Activated CD4-positive, alpha-beta memory T cell treated with anti-CD3 and anti-CD28 coated beads, Interleukin-2, amount 10 ng/mL, durations not matched to agents 7 days and 5 days (primary cell): Measurements from ENCODE around the gene PPDPF. TPM values are rescaled to one million over a fixed set of nuclear protein-coding genes. Genes with fewer than 3 reads are reported as not detected.

Experiments used
- total RNA-seq, 2 experiments: library from RNA; stranded (reverse); gene quantifications; one replicate each; pipeline ENCODE4 v1.2.3, GENCODE V29; 2021

Gene PPDPF
- total RNA-seq, 2 experiments from 2014 or later, result 228 to 232 TPM

Other genes starting within 250 kb of the PPDPF start
- gene ARFGAP1, start 248.0 kb upstream of the PPDPF start, total RNA-seq, result 10 to 100 TPM; 80.1 to 82.0 TPM
- not detected for gene COL20A1, start 227.6 kb upstream of the PPDPF start, total RNA-seq
- not detected for gene CHRNA4, start 159.4 kb upstream of the PPDPF start, total RNA-seq
- gene KCNQ2, start 48.1 kb upstream of the PPDPF start, total RNA-seq, result not detected
- gene EEF1A2, start 21.7 kb upstream of the PPDPF start, total RNA-seq, result 1 to 10 TPM; 2.0 to 2.6 TPM
- 1 to 10 TPM; 2.1 to 2.3 TPM for gene PTK6, start 16.6 kb downstream of the PPDPF start, total RNA-seq
- not detected for gene SRMS, start 27.0 kb downstream of the PPDPF start, total RNA-seq
- gene FNDC11, start 33.4 kb downstream of the PPDPF start, total RNA-seq, result under 1 TPM; 0.20 to 0.30 TPM
- 100 to 1,000 TPM; 202 to 208 TPM for gene HELZ2, start 53.5 kb downstream of the PPDPF start, total RNA-seq
- 10 to 100 TPM; 17.9 to 18.5 TPM for gene GMEB2, start 106.3 kb downstream of the PPDPF start, total RNA-seq
- gene STMN3, start 132.7 kb downstream of the PPDPF start, total RNA-seq, result 10 to 100 TPM; 20.9 to 23.8 TPM
- gene RTEL1, start 137.5 kb downstream of the PPDPF start, total RNA-seq, result 10 to 100 TPM; 29.2 to 30.0 TPM
- gene TNFRSF6B, start 175.9 kb downstream of the PPDPF start, total RNA-seq, result not detected
- 10 to 100 TPM; 52.9 to 53.4 TPM for gene ARFRP1, start 187.2 kb downstream of the PPDPF start, total RNA-seq
- gene ZGPAT, start 187.3 kb downstream of the PPDPF start, total RNA-seq, result 10 to 100 TPM; 41.6 to 42.8 TPM
- 100 to 1,000 TPM; 181 to 186 TPM for gene LIME1, start 215.9 kb downstream of the PPDPF start, total RNA-seq
- 10 to 100 TPM; 88.3 to 90.4 TPM for gene SLC2A4RG, start 219.0 kb downstream of the PPDPF start, total RNA-seq